Ishikawa (cell line): ENCODE results near the gene TNFSF15.
A peak's percentile ranks its signal among the peaks of the same experiment; 100 is the strongest.

Experiments used
- CEBPB ChIP-seq: IDR thresholded peaks from 2 replicates; pipeline ENCODE4 v1.6.1; 2012
- CREB1 ChIP-seq: IDR thresholded peaks from 2 replicates; pipeline ENCODE4 v1.6.1; 2012; ENCODE audit warnings: low read depth
- EGR1 ChIP-seq: IDR thresholded peaks from 2 replicates; pipeline ENCODE4 v1.6.1; 2012
- EP300 ChIP-seq: IDR thresholded peaks from 2 replicates; pipeline ENCODE4 v1.6.1; 2012; ENCODE audit warnings: borderline replicate concordance
- FOXM1 ChIP-seq: IDR thresholded peaks from 2 replicates; pipeline ENCODE4 v1.6.1; 2012; ENCODE audit warnings: low read depth, borderline replicate concordance
- MAX ChIP-seq: IDR thresholded peaks from 2 replicates; pipeline ENCODE4 v1.6.1; 2012
- NFIC ChIP-seq: IDR thresholded peaks from 2 replicates; pipeline ENCODE4 v1.6.1; 2012
- RAD21 ChIP-seq: IDR thresholded peaks from 2 replicates; pipeline ENCODE4 v1.6.1; 2012; ENCODE audit warnings: low read depth
- REST ChIP-seq: IDR thresholded peaks from 2 replicates; pipeline ENCODE4 v1.6.1; 2012; ENCODE audit warnings: low read depth, mild to moderate bottlenecking
- TAF1 ChIP-seq: IDR thresholded peaks from 2 replicates; pipeline ENCODE4 v1.6.1; 2012; ENCODE audit warnings: low read depth, mild to moderate bottlenecking
- TCF12 ChIP-seq: IDR thresholded peaks from 2 replicates; pipeline ENCODE4 v1.6.1; 2012; ENCODE audit warnings: low read depth
- TEAD4 ChIP-seq: IDR thresholded peaks from 2 replicates; pipeline ENCODE4 v1.6.1; 2012
- USF1 ChIP-seq: IDR thresholded peaks from 2 replicates; pipeline ENCODE4 v1.6.1; 2012
- YY1 ChIP-seq: IDR thresholded peaks from 2 replicates; pipeline ENCODE4 v1.6.1; 2012; ENCODE audit warnings: low read depth
- ZBTB7A ChIP-seq: IDR thresholded peaks from 2 replicates; pipeline ENCODE4 v1.6.1; 2012; ENCODE audit warnings: low read depth

TNFSF15 gene

GRCh38 chr9:114743446-114743845 lies 62.4 kb downstream of the TNFSF15 start:
- TF ChIP-seq FOXM1, result no peak
- TF ChIP-seq REST, result no peak
- no peak for TF ChIP-seq NFIC
- TF ChIP-seq YY1, result no peak

- TF ChIP-seq CEBPB (peak; percentile 52), EP300 (no peak)
Measured at GRCh38 chr9:114742947-114743346, 62.9 kb downstream of the TNFSF15 start.

GRCh38 chr9:114741521-114741920 lies 64.3 kb downstream of the TNFSF15 start:
- peak; percentile 36 for TF ChIP-seq RAD21

GRCh38 chr9:114738581-114739316 lies 67.1 kb downstream of the TNFSF15 start:
- TF ChIP-seq NFIC, result no peak
- TF ChIP-seq RAD21, result peak; percentile 100
- 0 out of 2 replicates have a peak, but pooled peaks have one; percentile 31 for TF ChIP-seq MAX

GRCh38 chr9:114737847-114738246 lies 68.0 kb downstream of the TNFSF15 start:
- TF ChIP-seq CEBPB (no peak), YY1 (no peak)

GRCh38 chr9:114737118-114737517 lies 68.7 kb downstream of the TNFSF15 start:
- TF ChIP-seq NFIC, result no peak
- TF ChIP-seq TCF12, result no peak
- no peak for TF ChIP-seq YY1
- no peak for TF ChIP-seq FOXM1
- no peak for TF ChIP-seq EGR1
- no peak for TF ChIP-seq REST
- TF ChIP-seq ZBTB7A, result no peak
- TF ChIP-seq TEAD4, result no peak
- no peak for TF ChIP-seq CEBPB
- TF ChIP-seq USF1, result no peak
- no peak for TF ChIP-seq MAX
- TF ChIP-seq CREB1, result no peak
- no peak for TF ChIP-seq EP300
- TF ChIP-seq RAD21, result no peak
- TF ChIP-seq TAF1, result no peak

- no peak for TF ChIP-seq NFIC
- TF ChIP-seq MAX, result no peak
- TF ChIP-seq CREB1, result no peak
- no peak for TF ChIP-seq RAD21
- TF ChIP-seq FOXM1, result no peak
- TF ChIP-seq EP300, result no peak
- TF ChIP-seq TEAD4, result no peak
- TF ChIP-seq ZBTB7A, result no peak
- no peak for TF ChIP-seq TCF12
- TF ChIP-seq TAF1, result no peak
- TF ChIP-seq EGR1, result no peak
Measured at GRCh38 chr9:114735704-114736103, 70.1 kb downstream of the TNFSF15 start.
